AG10803 (cell line): Measurements from ENCODE around the gene CMPK2.

Experiments
- DNase-seq: peaks from one replicate; pipeline ENCODE4 v3.0.0; 2010; ENCODE audit warnings: low read depth
- H3K4me3 ChIP-seq: 2 replicates; pipeline ENCODE4 v1.5.1; 2011; ENCODE audit warnings: mild to moderate bottlenecking, low read length, control low read depth
- CTCF ChIP-seq: conservative IDR thresholded peaks from 2 replicates; pipeline ENCODE4 v1.5.1; 2011; ENCODE audit warnings: mild to moderate bottlenecking, low read length, control low read depth, inconsistent platforms

CMPK2 gene

GRCh38 chr2:6865346-6866274 is at the start of gene CMPK2:
CMPK2 (minus strand) TSS chr2:6865907; CDS start chr2:6865696, 211 bp downstream.
- peak; percentile 9 for DNase-seq
- H3K4me3 ChIP-seq = peak within 1 kb of the TSS; percentile 64
- TF ChIP-seq CTCF = no peak

GRCh38 chr2:6915399-6915798 is 49.7 kb upstream of the CMPK2 start:
- TF ChIP-seq CTCF = no peak
- DNase-seq = no peak

GRCh38 chr2:6914828-6915227 is 49.1 kb upstream of the CMPK2 start:
- no peak for TF ChIP-seq CTCF
- DNase-seq = peak; percentile 13
- no peak overlapping the region for H3K4me3 ChIP-seq

More at GRCh38 chr2:6915399-6915798, 49.7 kb upstream of the CMPK2 start:
- H3K4me3 ChIP-seq = no peak overlapping the region

- no peak overlapping the region for H3K4me3 ChIP-seq
- no peak for TF ChIP-seq CTCF
- no peak for DNase-seq
These were observed 47.9 kb upstream of the CMPK2 start for GRCh38 chr2:6913415-6914157.

GRCh38 chr2:6911721-6912120 is 46.0 kb upstream of the CMPK2 start:
- no peak for TF ChIP-seq CTCF
- no peak for DNase-seq
- no peak overlapping the region for H3K4me3 ChIP-seq

- no peak overlapping the region for H3K4me3 ChIP-seq
- DNase-seq = no peak
- TF ChIP-seq CTCF = no peak
These were observed 44.0 kb upstream of the CMPK2 start for GRCh38 chr2:6909431-6910385.
